C4-2B (cell line): ENCODE measurements around the gene MSANTD3.

Experiments
- H3K27ac ChIP-seq: fragments of 450-650 bp; 2 replicates; pipeline ENCODE4 v1.5.1; 2017
- ZFX ChIP-seq: fragments of 450-650 bp; IDR thresholded peaks from 2 replicates; pipeline ENCODE4 v1.6.1; 2017
- TF ChIP-seq, protein P1 (sequence below): fragments of 450-650 bp; conservative IDR thresholded peaks from 2 replicates; pipeline ENCODE4 v1.5.1; 2017; ENCODE audit warnings: mild to moderate bottlenecking

MSANTD3 gene

DNA sequence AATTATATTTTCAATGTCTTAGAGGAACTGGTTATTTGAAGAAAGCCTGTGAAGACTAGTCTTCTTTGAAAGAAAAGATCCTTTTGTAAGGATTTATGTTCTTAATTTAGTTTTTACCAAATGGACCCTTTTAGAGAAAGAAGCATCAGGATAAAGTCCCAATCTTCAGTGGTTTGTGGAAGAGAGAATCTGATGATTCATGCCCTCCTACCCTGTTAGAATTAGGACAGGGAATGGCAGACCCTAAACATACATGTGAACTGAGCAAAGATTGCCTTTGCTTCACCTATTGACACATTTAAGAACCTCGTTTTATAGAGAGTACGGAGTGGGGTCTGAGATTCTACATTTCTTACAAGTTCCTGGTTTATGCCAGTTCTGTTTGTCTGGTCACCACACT lies 26.0 kb downstream of the MSANTD3 start:
- H3K27ac ChIP-seq, result no peak overlapping the region
- TF ChIP-seq ZFX, result no peak
- TF ChIP-seq, protein P1, sequence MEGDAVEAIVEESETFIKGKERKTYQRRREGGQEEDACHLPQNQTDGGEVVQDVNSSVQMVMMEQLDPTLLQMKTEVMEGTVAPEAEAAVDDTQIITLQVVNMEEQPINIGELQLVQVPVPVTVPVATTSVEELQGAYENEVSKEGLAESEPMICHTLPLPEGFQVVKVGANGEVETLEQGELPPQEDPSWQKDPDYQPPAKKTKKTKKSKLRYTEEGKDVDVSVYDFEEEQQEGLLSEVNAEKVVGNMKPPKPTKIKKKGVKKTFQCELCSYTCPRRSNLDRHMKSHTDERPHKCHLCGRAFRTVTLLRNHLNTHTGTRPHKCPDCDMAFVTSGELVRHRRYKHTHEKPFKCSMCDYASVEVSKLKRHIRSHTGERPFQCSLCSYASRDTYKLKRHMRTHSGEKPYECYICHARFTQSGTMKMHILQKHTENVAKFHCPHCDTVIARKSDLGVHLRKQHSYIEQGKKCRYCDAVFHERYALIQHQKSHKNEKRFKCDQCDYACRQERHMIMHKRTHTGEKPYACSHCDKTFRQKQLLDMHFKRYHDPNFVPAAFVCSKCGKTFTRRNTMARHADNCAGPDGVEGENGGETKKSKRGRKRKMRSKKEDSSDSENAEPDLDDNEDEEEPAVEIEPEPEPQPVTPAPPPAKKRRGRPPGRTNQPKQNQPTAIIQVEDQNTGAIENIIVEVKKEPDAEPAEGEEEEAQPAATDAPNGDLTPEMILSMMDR, result no peak

DNA sequence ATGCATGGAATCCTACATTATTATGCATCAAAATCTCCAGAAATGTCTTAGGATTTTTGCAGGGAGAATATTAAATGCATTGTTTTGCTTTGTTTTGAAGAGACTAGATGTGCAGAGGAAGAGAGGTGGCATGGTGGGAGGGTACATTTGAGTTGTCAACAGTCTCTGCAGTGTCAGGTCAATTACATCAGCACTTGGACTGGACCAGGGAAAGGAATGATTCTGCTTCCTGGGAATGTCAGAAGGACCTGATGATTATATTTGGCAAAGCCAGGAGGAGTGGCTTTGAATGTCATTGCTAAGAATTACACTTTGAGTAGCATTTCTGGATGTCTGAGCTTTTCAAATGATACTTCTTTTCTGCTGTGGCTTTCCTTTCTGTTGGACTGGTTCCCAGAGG lies 28.5 kb downstream of the MSANTD3 start:
- TF ChIP-seq, protein P1, result no peak
- TF ChIP-seq ZFX, result no peak
- no peak overlapping the region for H3K27ac ChIP-seq

DNA sequence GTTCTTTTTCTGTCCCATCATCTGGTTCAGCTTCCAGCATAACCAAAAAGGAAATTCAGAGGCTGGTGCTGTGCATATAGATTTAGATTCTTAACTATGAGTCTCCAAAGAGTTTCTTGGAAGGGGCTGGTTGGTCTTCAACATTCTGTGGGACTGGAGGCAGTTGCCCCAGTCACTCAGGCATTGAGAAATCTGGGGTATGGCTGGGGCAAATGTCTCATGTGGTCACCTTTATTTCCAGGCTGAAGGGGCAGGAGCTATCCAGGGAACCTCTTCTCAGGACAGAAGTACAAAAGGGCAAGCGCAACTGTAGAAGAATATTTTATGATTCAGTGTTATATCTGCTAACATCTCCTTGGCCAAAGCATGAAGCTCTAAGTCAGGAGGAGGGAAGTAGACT lies 30.6 kb downstream of the MSANTD3 start:
- no peak overlapping the region for H3K27ac ChIP-seq
- TF ChIP-seq, protein P1, result no peak
- TF ChIP-seq ZFX, result no peak

DNA sequence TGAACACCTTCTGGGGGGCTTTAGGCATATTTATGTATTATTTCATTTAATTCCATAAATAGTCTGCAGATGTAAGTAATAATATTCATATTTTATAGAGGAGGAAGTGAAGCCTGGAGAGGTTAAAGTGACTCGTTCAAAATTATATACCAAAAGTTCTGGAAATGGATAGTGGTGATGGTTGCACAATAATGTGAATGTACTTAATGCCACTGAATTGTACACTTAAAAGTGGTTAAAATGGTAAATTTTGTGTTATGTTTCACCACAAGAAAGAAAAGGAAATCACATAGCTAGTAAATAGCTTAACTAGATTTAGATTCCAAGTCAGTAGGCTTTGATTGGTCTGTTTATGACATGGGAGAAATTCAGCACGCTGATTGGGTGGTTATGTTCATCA lies 33.0 kb downstream of the MSANTD3 start:
- no peak overlapping the region for H3K27ac ChIP-seq
- TF ChIP-seq, protein P1, result no peak
- TF ChIP-seq ZFX, result no peak

DNA sequence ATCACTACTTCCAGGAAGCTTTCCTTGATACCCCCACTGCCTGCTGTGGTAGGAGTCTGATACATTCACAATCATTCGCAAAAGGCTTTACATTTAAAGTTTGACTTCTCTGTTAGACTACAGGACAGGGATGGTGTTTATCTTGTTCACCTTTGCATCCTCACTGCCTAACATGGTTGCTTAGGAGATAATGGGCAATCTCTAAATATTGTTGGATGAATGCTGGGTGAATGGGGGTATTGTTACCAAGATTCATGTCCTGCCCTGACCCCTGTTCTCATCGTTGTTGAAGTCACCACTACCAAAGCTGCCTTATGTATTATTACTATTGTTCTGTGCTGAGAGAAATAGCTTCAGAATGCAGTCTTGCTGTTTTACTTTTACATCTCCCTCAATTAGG lies 38.3 kb downstream of the MSANTD3 start:
- no peak overlapping the region for H3K27ac ChIP-seq
- TF ChIP-seq ZFX, result no peak
- TF ChIP-seq, protein P1, result no peak

DNA sequence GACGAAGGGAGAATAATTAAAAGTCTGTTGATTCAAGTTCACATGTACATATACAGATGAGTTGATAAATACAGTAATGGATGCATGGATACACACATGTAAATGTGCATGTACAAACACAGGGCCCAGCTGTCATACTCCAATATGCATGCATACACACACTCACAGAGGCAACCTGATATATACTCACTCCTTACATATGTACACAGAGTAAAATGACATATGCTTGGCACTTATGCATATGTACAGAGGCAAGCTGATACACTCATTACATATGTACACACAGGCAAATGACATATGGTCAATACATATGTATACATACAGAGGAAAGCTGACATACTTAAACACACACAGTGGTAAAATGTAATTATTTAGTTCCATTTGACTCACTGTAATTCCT lies 38.8 kb downstream of the MSANTD3 start:
- TF ChIP-seq ZFX, result no peak
- TF ChIP-seq, protein P1, result no peak
- no peak overlapping the region for H3K27ac ChIP-seq

DNA sequence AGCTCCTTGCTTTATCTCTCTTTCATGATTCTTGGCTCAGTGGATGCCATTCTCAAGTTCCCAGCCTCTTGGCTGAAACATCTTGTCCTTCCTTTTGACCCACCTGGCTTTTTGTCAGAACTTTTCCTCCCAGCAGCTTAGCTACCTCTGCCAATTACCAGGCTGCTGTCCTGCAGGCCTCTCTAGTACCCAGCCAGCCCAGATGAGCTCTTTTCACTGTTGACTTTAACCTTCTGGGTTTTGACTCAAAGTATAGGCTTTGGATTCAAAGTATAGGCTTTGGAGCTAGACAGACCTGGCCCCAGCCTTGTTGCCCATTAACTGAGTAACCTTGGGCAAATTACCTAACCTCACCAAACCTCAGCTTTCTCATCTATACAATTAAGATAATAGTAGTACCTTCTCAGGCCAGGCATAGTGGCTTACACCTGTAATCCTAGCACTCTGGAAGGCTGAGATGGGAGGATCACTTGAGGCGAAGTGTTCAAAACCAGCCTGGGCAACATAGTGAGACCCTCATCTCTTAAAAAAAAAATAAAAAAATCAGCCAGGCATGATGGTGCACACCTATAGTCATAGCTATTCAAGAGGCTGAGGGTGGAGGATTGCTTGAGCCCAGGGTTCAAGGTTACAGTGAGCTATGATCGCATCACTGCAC lies 39.4 kb downstream of the MSANTD3 start:
- H3K27ac ChIP-seq, result no peak overlapping the region; the same call in 1 of the 2 replicates
- no peak for TF ChIP-seq ZFX
- TF ChIP-seq, protein P1, result no peak
